ENCODE data around the gene CYS1.

Gene CYS1

GRCh38 chr2:10083046-10083445 is 2.8 kb upstream of the CYS1 start:
- TF ChIP-seq CTCF (conservative IDR thresholded peaks at IDR 0.05), result no peak
- H3K27ac ChIP-seq, result no peak overlapping the region

GRCh38 chr2:10080536-10081304 is 509 bp upstream of the CYS1 start:
- TF ChIP-seq CTCF (conservative IDR thresholded peaks at IDR 0.05), result no peak
- no peak overlapping the region for H3K27ac ChIP-seq

GRCh38 chr2:10079266-10079869 is 843 bp downstream of the CYS1 start:
- H3K27ac ChIP-seq, result peak overlapping the region; percentile 40; the same call in 1 of the 2 replicates
- no peak for TF ChIP-seq CTCF (conservative IDR thresholded peaks at IDR 0.05)

- TF ChIP-seq CTCF (conservative IDR thresholded peaks at IDR 0.05), result no peak
- peak overlapping the region; percentile 40; the same call in 1 of the 2 replicates for H3K27ac ChIP-seq
These were observed 1.4 kb downstream of the CYS1 start for GRCh38 chr2:10078704-10079265.

- no peak for TF ChIP-seq CTCF (conservative IDR thresholded peaks at IDR 0.05)
- no peak overlapping the region for H3K27ac ChIP-seq
These were observed 2.2 kb downstream of the CYS1 start for GRCh38 chr2:10078001-10078400.

GRCh38 chr2:10076988-10077527 is 3.2 kb downstream of the CYS1 start:
- no peak overlapping the region for H3K27ac ChIP-seq
- TF ChIP-seq CTCF (conservative IDR thresholded peaks at IDR 0.05), result no peak

- TF ChIP-seq CTCF (conservative IDR thresholded peaks at IDR 0.05), result no peak
- H3K27ac ChIP-seq, result no peak overlapping the region
These were observed 3.7 kb downstream of the CYS1 start for GRCh38 chr2:10076511-10076910.
